Panc1 (cell line): ENCODE results near the gene SLC51A.

Experiments used
- POLR2AphosphoS5 ChIP-seq: IDR thresholded peaks from 2 replicates; pipeline ENCODE4 v1.6.1; 2012; ENCODE audit warnings: mild to moderate bottlenecking, low read depth, low read length, moderate library complexity
- TF ChIP-seq, protein P1 (sequence below): fragments of 450-650 bp; IDR thresholded peaks from 2 replicates; pipeline ENCODE4 v1.5.1; 2017; ENCODE audit warnings: mild to moderate bottlenecking
- TF ChIP-seq, protein P2 (sequence below), 2 experiments: IDR thresholded peaks; 2 replicates each; pipeline ENCODE4 v1.6.1; 2011 to 2012; ENCODE audit warnings: low read depth in 2 of 2, control low read depth in 1 of 2, low read length in 1 of 2, mild to moderate bottlenecking in 1 of 2, moderate library complexity in 1 of 2; ENCODE audit not compliant: insufficient read depth in 1 of 2

DNA sequence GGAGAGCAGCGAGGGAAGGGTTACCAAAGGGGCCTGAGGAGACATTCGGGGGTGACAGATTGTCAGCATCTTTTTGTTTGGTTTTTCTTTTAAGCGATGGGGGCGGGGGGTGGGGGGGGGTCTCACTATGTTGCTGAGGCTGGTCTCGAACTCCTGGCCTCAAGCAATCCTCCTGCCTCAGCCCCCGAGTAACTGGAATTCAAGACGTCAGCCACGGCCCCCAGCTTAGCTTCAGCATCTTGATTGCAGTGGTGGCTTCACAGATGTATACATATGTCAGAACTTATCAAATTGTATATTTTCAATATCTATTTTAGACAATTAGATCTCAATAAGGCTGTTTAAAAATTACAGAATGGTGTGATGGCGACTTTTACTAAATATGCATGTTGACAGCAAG, 36.0 kb upstream of the SLC51A start:
- TF ChIP-seq, protein P1, sequence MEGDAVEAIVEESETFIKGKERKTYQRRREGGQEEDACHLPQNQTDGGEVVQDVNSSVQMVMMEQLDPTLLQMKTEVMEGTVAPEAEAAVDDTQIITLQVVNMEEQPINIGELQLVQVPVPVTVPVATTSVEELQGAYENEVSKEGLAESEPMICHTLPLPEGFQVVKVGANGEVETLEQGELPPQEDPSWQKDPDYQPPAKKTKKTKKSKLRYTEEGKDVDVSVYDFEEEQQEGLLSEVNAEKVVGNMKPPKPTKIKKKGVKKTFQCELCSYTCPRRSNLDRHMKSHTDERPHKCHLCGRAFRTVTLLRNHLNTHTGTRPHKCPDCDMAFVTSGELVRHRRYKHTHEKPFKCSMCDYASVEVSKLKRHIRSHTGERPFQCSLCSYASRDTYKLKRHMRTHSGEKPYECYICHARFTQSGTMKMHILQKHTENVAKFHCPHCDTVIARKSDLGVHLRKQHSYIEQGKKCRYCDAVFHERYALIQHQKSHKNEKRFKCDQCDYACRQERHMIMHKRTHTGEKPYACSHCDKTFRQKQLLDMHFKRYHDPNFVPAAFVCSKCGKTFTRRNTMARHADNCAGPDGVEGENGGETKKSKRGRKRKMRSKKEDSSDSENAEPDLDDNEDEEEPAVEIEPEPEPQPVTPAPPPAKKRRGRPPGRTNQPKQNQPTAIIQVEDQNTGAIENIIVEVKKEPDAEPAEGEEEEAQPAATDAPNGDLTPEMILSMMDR = no peak
- TF ChIP-seq, protein P2, sequence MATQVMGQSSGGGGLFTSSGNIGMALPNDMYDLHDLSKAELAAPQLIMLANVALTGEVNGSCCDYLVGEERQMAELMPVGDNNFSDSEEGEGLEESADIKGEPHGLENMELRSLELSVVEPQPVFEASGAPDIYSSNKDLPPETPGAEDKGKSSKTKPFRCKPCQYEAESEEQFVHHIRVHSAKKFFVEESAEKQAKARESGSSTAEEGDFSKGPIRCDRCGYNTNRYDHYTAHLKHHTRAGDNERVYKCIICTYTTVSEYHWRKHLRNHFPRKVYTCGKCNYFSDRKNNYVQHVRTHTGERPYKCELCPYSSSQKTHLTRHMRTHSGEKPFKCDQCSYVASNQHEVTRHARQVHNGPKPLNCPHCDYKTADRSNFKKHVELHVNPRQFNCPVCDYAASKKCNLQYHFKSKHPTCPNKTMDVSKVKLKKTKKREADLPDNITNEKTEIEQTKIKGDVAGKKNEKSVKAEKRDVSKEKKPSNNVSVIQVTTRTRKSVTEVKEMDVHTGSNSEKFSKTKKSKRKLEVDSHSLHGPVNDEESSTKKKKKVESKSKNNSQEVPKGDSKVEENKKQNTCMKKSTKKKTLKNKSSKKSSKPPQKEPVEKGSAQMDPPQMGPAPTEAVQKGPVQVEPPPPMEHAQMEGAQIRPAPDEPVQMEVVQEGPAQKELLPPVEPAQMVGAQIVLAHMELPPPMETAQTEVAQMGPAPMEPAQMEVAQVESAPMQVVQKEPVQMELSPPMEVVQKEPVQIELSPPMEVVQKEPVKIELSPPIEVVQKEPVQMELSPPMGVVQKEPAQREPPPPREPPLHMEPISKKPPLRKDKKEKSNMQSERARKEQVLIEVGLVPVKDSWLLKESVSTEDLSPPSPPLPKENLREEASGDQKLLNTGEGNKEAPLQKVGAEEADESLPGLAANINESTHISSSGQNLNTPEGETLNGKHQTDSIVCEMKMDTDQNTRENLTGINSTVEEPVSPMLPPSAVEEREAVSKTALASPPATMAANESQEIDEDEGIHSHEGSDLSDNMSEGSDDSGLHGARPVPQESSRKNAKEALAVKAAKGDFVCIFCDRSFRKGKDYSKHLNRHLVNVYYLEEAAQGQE (IDR thresholded peaks at IDR 0.05; ENCODE audit: insufficient read depth in 1 of 2, low read depth in 2 of 2, low read length in 1 of 2) = no peak
- no peak for TF ChIP-seq POLR2AphosphoS5
